ENCODE results near the gene NHLRC2. TPM values are rescaled to one million over a fixed set of nuclear protein-coding genes. Genes with fewer than 3 reads are reported as not detected.
"Not testable (repeated sequence)": the region's sequence is repeated elsewhere in the genome, so short reads cannot be mapped to it uniquely, and the experiment has no call there.

The NHLRC2 gene
- total and polyA plus RNA-seq, 5 donors: 14.9 to 79.8 (median 64.8) TPM

- H3K4me3 ChIP-seq (ENCODE audit: low read length); H3K27ac ChIP-seq (ENCODE audit: low read length); H3K27me3 ChIP-seq (ENCODE audit: control insufficient read depth, insufficient read depth); DNase-seq; H3K9me3 ChIP-seq (ENCODE audit: control insufficient read depth, low read length); H3K4me1 ChIP-seq (ENCODE audit: control insufficient read depth, insufficient read depth, low read length); intact Hi-C loops (cut with DNase I); ATAC-seq: not testable (repeated sequence)
- 90% methylated on average over 10 of the region's 10 CpGs for WGBS
Observed at GRCh38 chr10:113828567-113828966, 25.9 kb upstream of the NHLRC2 start.

- H3K4me3 ChIP-seq (ENCODE audit: low read length): no peak overlapping the region
- DNase-seq (no peak), ATAC-seq (no peak)
- WGBS: 91% methylated on average over 1 of the region's 1 CpG
- H3K9me3 ChIP-seq (ENCODE audit: control insufficient read depth, low read length): no peaks in the 10 kb centered on the region
- intact Hi-C loops (cut with DNase I): no loop called here
- H3K27me3 ChIP-seq (ENCODE audit: control insufficient read depth, insufficient read depth): no peaks in the 10 kb centered on the region
- H3K27ac ChIP-seq (ENCODE audit: low read length): no peak overlapping the region
- no peaks in the 10 kb centered on the region for H3K4me1 ChIP-seq (ENCODE audit: control insufficient read depth, insufficient read depth, low read length)
Observed at GRCh38 chr10:113842171-113842570, 12.3 kb upstream of the NHLRC2 start.

DNA sequence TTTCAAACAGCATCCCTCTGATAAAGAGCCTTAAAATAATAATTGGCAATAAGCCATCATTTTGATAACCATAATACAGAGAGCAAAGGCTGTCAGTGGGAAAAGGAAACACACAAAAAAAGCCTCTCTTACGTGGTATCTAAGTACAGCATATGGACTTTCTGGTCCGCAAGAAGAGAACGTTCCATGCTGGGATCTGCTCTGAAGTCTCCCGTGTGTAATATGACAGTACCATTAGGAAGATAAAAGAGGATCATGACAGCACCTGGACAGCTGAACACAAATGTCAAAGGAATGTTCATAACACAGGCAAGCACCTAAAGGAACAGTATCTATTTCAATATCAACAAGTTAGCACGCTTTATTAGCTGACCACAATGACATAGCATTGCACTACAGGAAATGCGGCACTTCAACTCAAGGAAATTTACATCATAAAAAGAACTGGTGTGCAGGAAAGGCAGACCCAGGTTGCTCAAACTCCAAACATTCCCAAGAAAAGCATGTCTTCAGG, 10.4 kb upstream of the NHLRC2 start:
- Histone ChIP-seq H3K4me1 (ENCODE audit: control insufficient read depth, insufficient read depth, low read length) (no peaks in the 10 kb centered on the region), H3K27ac (ENCODE audit: low read length) (no peak overlapping the region), H3K27me3 (ENCODE audit: control insufficient read depth, insufficient read depth) (no peaks in the 10 kb centered on the region), H3K4me3 (ENCODE audit: low read length) (no peak overlapping the region), H3K9me3 (ENCODE audit: control insufficient read depth, low read length) (no peaks in the 10 kb centered on the region)
- intact Hi-C loops (cut with DNase I): no loop called here
- 56% methylated on average over 6 of the region's 6 CpGs for WGBS
- DNase-seq: no peak
- ATAC-seq: no peak

DNA sequence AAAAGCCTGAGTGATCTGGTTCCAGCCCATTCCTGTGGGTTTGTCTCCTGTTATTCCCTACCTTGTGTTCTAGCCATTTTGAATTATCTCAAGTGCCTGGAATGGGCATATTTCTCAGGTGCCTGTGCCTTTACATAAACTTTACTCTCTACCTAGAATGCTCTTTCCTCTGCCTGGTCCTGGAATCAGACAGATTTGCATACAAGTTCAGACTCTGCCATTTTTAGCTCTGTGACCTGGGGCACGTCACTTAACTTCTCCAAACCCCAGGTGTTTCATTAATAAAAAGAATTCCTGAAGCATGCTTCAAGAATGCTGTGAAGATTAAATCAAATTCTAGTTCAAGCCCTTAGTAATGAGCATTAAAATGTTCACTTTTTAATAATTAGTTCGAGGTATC, 8.4 kb upstream of the NHLRC2 start:
- WGBS: 91% methylated on average over 2 of the region's 2 CpGs
- intact Hi-C loops (cut with DNase I): no loop called here
- no peak for ATAC-seq

DNA sequence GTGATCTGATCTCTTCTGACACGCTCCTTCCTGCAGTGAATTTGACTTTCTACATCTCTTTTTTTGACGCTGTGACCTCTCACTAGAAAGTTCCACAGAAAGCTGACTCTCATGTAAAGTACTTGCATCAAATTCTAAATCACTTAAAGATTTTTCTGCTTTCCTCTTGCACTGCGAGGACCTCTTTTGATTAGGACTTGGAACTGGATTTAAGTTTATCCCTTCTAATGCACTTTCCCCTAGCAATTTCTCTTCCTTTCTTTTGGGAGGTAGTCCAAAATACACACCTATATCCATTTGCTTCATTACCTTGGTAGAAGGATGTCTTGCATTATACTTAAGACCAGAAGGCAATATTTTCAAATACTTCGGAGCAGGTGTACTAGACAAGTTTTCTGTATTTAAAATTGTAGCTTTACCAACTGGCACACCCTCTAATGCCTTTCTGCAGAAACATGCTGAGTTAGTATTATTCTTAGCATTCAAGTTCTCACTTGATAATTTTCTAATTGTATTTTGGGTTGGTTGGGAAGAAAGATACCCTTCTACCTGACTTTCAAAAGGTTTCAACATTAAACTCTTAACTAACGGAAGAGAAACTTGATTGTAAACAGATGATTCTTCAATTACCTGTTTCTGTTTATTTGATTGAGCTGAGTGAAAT, 5.2 kb upstream of the NHLRC2 start:
- no peak for ATAC-seq
- H3K9me3 ChIP-seq (ENCODE audit: control insufficient read depth, low read length): no peaks in the 10 kb centered on the region
- H3K27ac ChIP-seq (ENCODE audit: low read length): no peak overlapping the region
- no peak overlapping the region for H3K4me3 ChIP-seq (ENCODE audit: low read length)
- WGBS: 93% methylated on average over 5 of the region's 5 CpGs
- DNase-seq: no peak
- intact Hi-C loops (cut with DNase I): no loop called here
- H3K4me1 ChIP-seq (ENCODE audit: control insufficient read depth, insufficient read depth, low read length): no peaks in the 10 kb centered on the region
- H3K27me3 ChIP-seq (ENCODE audit: control insufficient read depth, insufficient read depth): no peaks in the 10 kb centered on the region

More for the DNA sequence above, 8.4 kb upstream of the NHLRC2 start:
- no peak for DNase-seq
- no peak overlapping the region for H3K4me3 ChIP-seq (ENCODE audit: low read length)
- H3K9me3 ChIP-seq (ENCODE audit: control insufficient read depth, low read length): no peaks in the 10 kb centered on the region
- no peak overlapping the region for H3K27ac ChIP-seq (ENCODE audit: low read length)
- H3K27me3 ChIP-seq (ENCODE audit: control insufficient read depth, insufficient read depth): no peaks in the 10 kb centered on the region
- no peaks in the 10 kb centered on the region for H3K4me1 ChIP-seq (ENCODE audit: control insufficient read depth, insufficient read depth, low read length)

GRCh38 chr10:113849946-113850345, 4.5 kb upstream of the NHLRC2 start:
- intact Hi-C loops (cut with DNase I): loop anchor here in 1 of 4 donors (10.0 kb wide), 1 partner anchor 195 kb away; the partner anchor contains the start of gene ADRB1
- DNase-seq (no peak), ATAC-seq (no peak)
- Histone ChIP-seq H3K4me1 (ENCODE audit: control insufficient read depth, insufficient read depth, low read length) (no peaks in the 10 kb centered on the region), H3K9me3 (ENCODE audit: control insufficient read depth, low read length) (no peaks in the 10 kb centered on the region), H3K27ac (ENCODE audit: low read length) (no peak overlapping the region), H3K27me3 (ENCODE audit: control insufficient read depth, insufficient read depth) (no peaks in the 10 kb centered on the region), H3K4me3 (ENCODE audit: low read length) (no peak overlapping the region)
- WGBS: 90% methylated on average over 7 of the region's 7 CpGs

DNA sequence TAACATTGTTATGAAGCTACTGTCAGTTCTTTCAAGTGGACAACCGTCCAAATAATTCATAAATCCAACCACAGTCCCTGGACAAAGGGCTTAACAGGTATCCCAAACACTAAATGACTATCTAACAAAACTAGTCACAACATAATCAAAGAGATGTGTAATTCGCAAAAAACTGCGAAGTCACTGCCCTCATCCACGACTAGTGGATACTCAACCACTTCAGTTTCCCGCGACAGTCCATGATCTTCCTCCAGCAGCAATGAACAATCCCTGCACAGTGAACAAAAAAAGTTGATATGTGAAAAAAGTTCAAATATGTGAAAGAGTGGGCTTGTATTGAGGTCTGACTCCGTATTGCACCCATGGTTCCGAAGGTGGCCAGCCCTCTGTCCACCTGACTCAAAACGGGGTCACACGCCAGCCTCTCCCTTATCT, 866 bp upstream of the NHLRC2 start:
- H3K4me3 ChIP-seq (ENCODE audit: low read length): peak overlapping the region; percentile 57
- peaks cover 2% of the 10 kb centered on the region for H3K4me1 ChIP-seq (ENCODE audit: control insufficient read depth, insufficient read depth, low read length)
- H3K27me3 ChIP-seq (ENCODE audit: control insufficient read depth, insufficient read depth): no peaks in the 10 kb centered on the region
- ATAC-seq (peak; percentile 54 to 61), DNase-seq (no peak)
- H3K9me3 ChIP-seq (ENCODE audit: control insufficient read depth, low read length): no peaks in the 10 kb centered on the region
- WGBS: 18% methylated on average over 10 of the region's 10 CpGs
- peak overlapping the region; percentile 95 for H3K27ac ChIP-seq (ENCODE audit: low read length)
- intact Hi-C loops (cut with DNase I): loop anchor here in 1 of 4 donors (10.0 kb wide), 1 partner anchor 191 kb away; the partner anchor contains the start of gene ADRB1

DNA sequence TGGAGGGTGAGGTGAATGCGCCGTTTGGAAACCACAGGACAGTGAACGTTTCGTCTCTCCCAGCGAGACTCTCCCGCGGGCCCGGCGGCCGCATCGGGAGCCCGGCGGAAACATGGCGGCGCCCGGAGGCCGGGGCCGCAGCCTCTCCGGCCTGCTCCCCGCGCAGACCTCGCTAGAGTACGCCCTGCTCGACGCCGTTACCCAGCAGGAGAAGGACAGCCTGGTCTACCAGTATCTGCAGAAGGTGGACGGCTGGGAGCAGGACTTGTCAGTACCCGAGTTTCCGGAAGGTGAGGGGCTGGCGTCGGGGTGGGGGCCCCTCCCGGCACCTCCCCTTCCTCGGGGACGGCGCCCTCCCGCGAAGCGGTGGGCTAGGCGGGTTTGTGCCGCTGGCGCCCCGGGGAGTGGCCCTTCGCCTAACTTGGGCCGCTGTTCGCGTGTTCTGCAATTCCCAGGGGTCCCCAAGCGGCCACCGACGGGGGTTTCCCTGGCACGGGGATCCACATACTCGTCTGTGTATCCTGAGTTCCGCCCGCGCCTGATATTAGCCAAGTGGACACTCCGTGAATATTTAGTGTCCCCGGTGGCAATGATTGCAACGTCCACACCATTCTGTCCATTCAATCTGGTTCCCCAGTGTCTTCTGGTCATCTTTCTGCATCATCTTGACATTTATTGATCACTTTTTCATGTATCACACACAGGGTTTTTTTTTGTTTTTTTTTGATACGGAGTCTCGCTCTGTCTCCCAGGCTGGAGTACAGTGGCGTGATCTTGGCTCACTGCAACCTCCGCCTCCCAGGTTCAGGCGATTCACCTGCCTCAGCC, 514 bp downstream of the NHLRC2 start:
- Histone ChIP-seq H3K4me1 (ENCODE audit: control insufficient read depth, insufficient read depth, low read length) (peaks cover 2% of the 10 kb centered on the region), H3K27me3 (ENCODE audit: control insufficient read depth, insufficient read depth) (no peaks in the 10 kb centered on the region), H3K9me3 (ENCODE audit: control insufficient read depth, low read length) (no peaks in the 10 kb centered on the region), H3K27ac (ENCODE audit: low read length) (peak overlapping the region; percentile 95), H3K4me3 (ENCODE audit: low read length) (peak overlapping the region; percentile 57)
- intact Hi-C loops (cut with DNase I): loop anchor here in 1 of 4 donors (10.0 kb wide), 1 partner anchor 190 kb away; the partner anchor contains the start of gene ADRB1
- WGBS: under 1% methylated on average over 62 of the region's 62 CpGs
- DNase-seq: peak; percentile 69 to 85 (median 82)
- ATAC-seq: peak; percentile 80 to 85

DNA sequence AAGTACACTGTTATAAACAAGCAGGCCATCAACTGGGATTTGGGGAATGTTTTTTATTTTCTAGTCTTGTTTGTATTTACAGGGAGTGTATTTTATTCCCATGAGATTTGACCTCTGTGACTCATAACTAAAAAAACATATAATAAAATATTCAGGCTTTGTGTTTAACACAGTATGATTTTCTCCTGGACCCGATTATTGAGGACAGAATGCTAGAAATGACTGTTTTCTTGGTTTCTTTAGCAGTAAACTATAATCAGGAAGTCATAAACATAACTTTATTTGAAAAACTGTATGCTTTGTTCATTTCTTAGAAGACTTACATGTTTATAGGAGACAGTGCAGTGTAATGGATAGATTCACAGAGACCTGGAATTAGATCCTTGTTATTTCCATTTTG, 2.1 kb downstream of the NHLRC2 start:
- ATAC-seq (no peak), DNase-seq (no peak)
- H3K27me3 ChIP-seq (ENCODE audit: control insufficient read depth, insufficient read depth): no peaks in the 10 kb centered on the region
- WGBS: 58% methylated on average over 1 of the region's 1 CpG
- H3K27ac ChIP-seq (ENCODE audit: low read length): no peak overlapping the region
- intact Hi-C loops (cut with DNase I): loop anchor here in 1 of 4 donors (10.0 kb wide), 1 partner anchor 188 kb away; the partner anchor contains the start of gene ADRB1
- H3K9me3 ChIP-seq (ENCODE audit: control insufficient read depth, low read length): no peaks in the 10 kb centered on the region
- peak overlapping the region; percentile 57 for H3K4me3 ChIP-seq (ENCODE audit: low read length)
- H3K4me1 ChIP-seq (ENCODE audit: control insufficient read depth, insufficient read depth, low read length): peaks cover 2% of the 10 kb centered on the region

DNA sequence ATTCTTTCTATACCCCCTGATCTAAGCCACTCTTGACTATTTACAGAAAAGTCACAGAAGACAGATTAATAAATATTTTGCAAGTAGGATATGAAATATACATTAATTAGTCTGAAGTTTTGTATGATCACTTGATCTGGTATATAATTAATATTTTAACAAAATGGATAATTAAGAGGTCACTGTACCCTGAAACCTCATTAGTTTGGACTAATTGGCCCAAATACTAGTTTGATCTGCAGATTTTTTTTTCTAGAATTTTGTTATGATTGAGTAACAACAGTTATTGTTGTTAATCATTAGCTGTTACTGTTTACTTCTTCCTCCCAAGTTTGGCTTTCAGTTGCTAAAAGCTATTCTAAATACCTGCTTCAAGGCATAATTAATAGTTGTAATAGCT, 2.7 kb downstream of the NHLRC2 start:
- no peak overlapping the region for H3K27ac ChIP-seq (ENCODE audit: low read length)
- no peaks in the 10 kb centered on the region for H3K27me3 ChIP-seq (ENCODE audit: control insufficient read depth, insufficient read depth)
- intact Hi-C loops (cut with DNase I): loop anchor here in 1 of 4 donors (10.0 kb wide), 1 partner anchor 188 kb away; the partner anchor contains the start of gene ADRB1
- no peaks in the 10 kb centered on the region for H3K9me3 ChIP-seq (ENCODE audit: control insufficient read depth, low read length)
- DNase-seq (no peak), ATAC-seq (no peak)
- H3K4me3 ChIP-seq (ENCODE audit: low read length): no peak overlapping the region
- H3K4me1 ChIP-seq (ENCODE audit: control insufficient read depth, insufficient read depth, low read length): peaks cover 2% of the 10 kb centered on the region

DNA sequence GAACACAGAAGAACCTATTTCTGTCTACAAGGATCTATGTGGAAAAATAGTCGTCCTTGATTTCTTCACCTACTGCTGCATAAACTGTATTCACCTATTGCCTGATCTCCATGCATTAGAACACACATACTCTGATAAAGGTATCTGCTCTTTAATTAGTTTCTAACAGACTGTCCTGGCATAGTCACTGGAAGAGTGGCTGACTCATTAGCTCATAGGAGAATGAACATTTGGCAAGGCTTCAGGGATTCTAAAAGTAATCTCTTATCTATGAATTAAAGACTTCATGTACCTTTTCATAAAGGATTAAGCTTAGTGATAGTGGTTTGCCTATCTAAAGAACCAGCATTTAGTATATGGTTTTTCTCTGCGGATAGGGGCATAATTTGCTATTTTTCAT, 4.1 kb downstream of the NHLRC2 start:
- Histone ChIP-seq H3K27ac (ENCODE audit: low read length) (no peak overlapping the region), H3K9me3 (ENCODE audit: control insufficient read depth, low read length) (no peaks in the 10 kb centered on the region), H3K4me3 (ENCODE audit: low read length) (peak overlapping the region; percentile 21), H3K27me3 (ENCODE audit: control insufficient read depth, insufficient read depth) (no peaks in the 10 kb centered on the region), H3K4me1 (ENCODE audit: control insufficient read depth, insufficient read depth, low read length) (peaks cover 2% of the 10 kb centered on the region)
- DNase-seq (no peak), ATAC-seq (peak in 1 of 2 donors; percentile 36)
- WGBS: 68% methylated on average over 2 of the region's 2 CpGs
- intact Hi-C loops (cut with DNase I): loop anchor here in 1 of 4 donors (10.0 kb wide), 1 partner anchor 186 kb away; the partner anchor contains the start of gene ADRB1
